Hepatic stellate cell (primary cell): Measurements from ENCODE around the gene TBX4.
A peak's percentile ranks its signal among the peaks of the same experiment; 100 is the strongest.

Experiments used
- DNase-seq: peaks from one replicate; pipeline ENCODE4 v3.0.0; 2011; ENCODE audit warnings: low spot score

The TBX4 gene

GRCh38 chr17:61452301-61453290, at the start of gene TBX4:
Gene TBX4, plus strand, starts transcription at chr17:61452422. Its CDS starts 4,069 bp downstream, at chr17:61456491.
- DNase-seq = no peak

- DNase-seq = peak; percentile 67
Observed at GRCh38 chr17:61402978-61403800, 49.0 kb upstream of the TBX4 start.

GRCh38 chr17:61403801-61404662, 48.2 kb upstream of the TBX4 start:
- DNase-seq = peak; percentile 63

GRCh38 chr17:61404663-61404912, 47.6 kb upstream of the TBX4 start:
- DNase-seq = no peak

GRCh38 chr17:61404913-61405685, 47.1 kb upstream of the TBX4 start:
- peak; percentile 43 for DNase-seq

GRCh38 chr17:61405686-61406536, 46.3 kb upstream of the TBX4 start:
- DNase-seq = no peak

- no peak for DNase-seq
Observed at GRCh38 chr17:61406537-61406845, 45.7 kb upstream of the TBX4 start.

GRCh38 chr17:61406971-61407911, 45.0 kb upstream of the TBX4 start:
- no peak for DNase-seq

GRCh38 chr17:61408151-61409041, 43.8 kb upstream of the TBX4 start:
- DNase-seq = peak; percentile 45

GRCh38 chr17:61409301-61410112, 42.7 kb upstream of the TBX4 start:
- peak; percentile 76 for DNase-seq

- DNase-seq = peak; percentile 89
Observed at GRCh38 chr17:61410141-61411010, 41.8 kb upstream of the TBX4 start.

GRCh38 chr17:61411011-61411260, 41.3 kb upstream of the TBX4 start:
- no peak for DNase-seq

- peak; percentile 80 for DNase-seq
Observed at GRCh38 chr17:61411261-61412142, 40.7 kb upstream of the TBX4 start.

GRCh38 chr17:61412143-61412859, 39.9 kb upstream of the TBX4 start:
- DNase-seq = peak; percentile 89
